LHCN-M2 (cell line): ENCODE data around the gene LIMK1. TPM values are rescaled to one million over a fixed set of nuclear protein-coding genes. Genes with fewer than 3 reads are reported as not detected.
A peak's percentile ranks its signal among the peaks of the same experiment; 100 is the strongest.
"Not testable (repeated sequence)": the region's sequence is repeated elsewhere in the genome, so short reads cannot be mapped to it uniquely, and the experiment has no call there.

Experiments
- DNase-seq: peaks from one replicate; pipeline ENCODE4 v3.0.0-alpha.2; 2012; ENCODE audit warnings: low read depth
- polyA plus RNA-seq: library from polyadenylated mRNA; unstranded; fragments of >200 nt; gene quantifications from one replicate; pipeline ENCODE4 v1.2.1, GENCODE V29; 2012; ENCODE audit warnings: missing spikeins
- total RNA-seq: library from RNA; depleted of rRNA; stranded (reverse); fragments of >200 nt; gene quantifications from 2 replicates; pipeline ENCODE4 v1.2.3, GENCODE V29; 2014; rRNA removed

The LIMK1 gene
- 103 and 121 TPM in 2 replicates for total RNA-seq
- polyA plus RNA-seq = 79.1 TPM

DNA sequence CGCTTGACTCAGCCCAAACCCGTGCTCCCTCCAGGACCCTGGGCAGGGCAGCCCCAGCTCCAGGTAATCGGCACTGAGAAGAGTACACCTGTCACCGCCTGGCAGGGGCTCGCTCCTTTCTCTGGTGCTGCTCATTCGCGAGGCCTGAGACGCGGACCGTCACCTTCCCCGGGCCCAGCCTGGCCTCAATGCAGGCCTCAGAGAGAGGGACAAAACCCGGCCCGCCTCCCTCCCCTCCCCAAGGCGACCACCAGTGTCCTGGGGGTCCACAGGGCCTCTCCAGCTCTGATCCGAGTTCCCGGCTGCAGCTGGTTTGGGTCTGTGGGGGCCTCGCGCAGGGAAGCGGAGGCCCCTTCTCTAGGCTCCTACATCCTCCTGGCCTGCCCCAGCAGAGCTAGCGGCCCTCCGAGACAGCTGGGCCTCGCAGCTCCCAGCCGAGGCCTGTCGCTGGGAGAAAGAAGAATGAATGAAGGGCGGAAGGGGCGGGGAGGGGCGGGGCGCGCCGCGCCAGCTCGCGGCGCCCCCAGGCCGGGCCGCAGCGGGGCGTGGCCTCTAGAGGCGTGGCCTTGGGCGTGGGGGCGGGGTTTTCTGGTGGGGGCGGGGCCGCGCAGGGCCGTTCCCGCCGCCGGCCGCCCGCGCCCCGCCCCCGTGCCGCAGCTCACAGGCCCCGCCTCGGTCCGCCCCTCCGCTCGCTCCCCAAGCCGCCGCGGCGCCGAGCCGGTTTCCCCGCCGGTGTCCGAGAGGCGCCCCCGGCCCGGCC is at the start of gene LIMK1:
Gene LIMK1 (plus strand): TSS at position 688 of the 760 bp plus-strand sequence. CDS start 187 bp downstream, outside the sequence.
- peak; percentile 81 for DNase-seq

DNA sequence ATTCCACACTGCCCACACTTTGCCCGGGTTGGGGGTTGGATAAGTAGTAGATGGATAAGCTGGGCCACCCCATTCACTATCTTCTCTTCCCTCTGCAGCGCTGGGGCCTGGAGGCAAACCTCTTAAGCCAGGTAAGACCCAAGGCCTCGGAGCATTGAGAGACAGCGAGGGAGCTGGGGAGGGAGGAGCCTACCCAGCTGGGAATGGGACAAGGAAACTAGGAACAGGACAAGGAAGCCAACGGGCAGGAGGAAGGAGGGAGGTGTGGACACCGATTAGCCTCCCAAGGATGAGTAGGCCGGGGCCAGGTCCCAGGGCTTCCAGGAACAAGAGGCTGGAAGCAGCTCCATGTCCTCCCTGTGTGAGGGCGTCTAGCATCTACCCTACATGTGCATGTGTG is 46.0 kb upstream of the LIMK1 start:
- DNase-seq = no peak

DNA sequence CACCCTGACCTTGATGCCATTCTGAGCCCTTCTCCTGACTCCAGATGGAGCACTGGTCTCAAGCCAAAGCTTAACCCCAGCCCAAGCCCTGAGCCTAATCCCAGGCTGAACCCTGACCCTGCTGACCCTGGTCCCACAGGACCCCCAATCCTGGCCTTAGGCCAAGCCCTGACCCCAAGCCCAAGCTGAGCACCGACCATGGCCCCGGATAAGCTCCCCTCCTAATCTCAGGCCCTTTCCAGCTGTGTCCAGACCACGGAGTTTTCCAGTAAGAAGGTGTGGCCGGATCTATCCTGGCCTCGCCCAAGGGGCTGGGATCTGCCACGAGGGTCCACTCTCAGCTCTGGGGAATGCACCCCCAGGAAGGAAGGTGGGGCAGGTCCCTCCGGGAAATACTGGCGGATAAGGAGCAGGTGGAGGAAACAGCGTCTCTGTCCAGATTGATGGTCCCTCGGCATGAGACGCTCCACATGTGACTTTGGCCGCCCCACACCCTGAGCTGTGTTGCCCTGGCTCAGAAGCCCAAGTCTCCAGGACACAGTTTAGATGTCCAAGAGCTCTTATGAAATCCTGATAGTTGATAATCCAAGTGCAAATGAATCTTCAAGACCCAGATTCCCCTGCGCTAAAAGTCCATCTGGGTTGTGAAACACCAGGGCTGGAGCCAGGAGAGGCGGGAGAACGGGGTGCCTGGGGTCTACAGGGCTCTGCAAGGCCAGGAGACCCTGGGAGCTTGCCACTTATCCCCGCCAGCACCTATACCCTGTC is 45.2 kb upstream of the LIMK1 start:
- no peak for DNase-seq

DNA sequence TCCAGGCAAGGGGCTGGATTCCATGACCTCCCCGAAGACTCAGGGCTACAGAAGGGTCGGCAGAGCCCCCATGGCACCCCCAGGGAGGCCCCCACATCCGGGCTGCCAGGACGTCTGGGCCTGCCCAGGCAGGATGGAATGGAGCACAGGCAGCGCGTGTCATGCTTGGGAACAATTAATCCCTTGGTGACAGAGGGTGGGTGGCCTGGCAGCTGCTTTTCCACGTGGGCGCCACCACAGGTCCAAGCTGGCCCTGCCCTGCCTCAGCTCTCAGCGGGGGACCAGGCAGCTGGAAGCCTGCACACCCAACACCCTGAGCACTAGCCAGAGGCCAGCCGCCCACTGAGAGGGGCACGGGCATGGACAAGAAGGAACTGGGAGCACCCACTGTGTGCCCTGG is 44.3 kb upstream of the LIMK1 start:
- DNase-seq = peak; percentile 81

DNA sequence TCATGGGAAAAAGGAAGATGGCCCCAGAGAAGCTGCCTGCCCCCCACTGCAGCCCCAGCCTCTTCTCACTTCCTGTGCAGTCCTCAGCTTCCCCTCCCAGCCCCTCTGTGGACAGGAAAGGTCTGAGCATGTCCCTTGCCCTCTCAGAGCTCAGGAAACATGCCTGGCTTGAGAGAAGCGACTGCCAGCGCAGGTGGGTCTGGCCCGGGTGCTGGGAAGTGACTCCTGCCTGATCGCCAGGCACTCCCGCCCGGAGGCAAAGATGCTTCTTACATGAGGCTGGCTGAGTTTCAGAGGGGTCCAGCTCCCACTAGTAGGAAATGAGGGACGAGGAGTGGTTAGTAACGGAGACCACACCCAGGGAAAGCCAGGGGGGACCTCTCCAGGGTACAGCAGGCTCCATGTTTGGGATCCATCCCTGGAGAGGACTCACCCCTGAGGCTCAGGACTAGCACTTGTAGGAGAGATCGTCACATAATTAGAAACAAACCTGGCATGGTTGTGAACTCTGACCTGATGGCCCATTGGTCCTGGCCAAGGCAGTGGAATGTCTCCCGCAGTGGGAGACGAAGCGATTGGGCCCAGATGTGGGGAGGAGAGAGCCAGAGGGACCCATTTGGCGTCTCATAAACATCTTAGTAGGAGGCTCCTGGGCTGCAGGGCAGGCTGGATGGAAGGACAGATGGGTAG is 43.4 kb upstream of the LIMK1 start:
- no peak for DNase-seq

DNA sequence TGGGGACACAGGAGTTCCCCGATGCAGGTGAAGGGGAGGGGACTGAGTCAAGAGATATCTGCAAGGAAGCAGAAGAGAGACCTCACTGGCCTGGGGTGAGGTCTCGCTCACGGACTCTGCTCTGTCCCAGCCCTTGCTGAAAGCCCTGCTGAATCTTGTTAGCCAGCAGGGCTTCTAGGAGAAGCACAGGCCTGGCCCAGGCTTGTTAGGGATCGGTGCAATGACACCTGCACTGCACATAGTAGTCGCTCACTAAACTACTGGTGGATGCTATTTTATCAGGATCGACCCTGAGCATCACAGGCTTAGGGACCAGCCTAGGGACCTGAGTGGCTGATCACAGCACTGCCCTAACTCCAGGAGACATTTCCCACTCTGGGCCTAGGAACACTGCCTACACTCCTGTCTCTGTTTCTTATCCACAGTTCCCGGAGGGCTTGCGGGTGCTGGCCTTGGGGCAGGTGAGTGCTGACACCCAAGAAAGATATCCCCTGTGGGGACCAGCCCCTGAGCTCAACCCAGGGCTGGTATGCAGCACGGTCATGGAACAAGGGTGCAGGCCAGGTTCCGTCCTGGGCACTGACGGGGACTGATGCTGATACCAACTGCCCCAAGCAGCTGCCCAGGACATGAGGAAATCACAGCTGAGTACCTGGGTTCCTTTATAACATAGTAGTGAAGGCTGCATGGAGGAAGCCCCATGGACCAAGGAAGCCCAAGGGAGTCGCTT is 42.6 kb upstream of the LIMK1 start:
- DNase-seq = no peak

DNA sequence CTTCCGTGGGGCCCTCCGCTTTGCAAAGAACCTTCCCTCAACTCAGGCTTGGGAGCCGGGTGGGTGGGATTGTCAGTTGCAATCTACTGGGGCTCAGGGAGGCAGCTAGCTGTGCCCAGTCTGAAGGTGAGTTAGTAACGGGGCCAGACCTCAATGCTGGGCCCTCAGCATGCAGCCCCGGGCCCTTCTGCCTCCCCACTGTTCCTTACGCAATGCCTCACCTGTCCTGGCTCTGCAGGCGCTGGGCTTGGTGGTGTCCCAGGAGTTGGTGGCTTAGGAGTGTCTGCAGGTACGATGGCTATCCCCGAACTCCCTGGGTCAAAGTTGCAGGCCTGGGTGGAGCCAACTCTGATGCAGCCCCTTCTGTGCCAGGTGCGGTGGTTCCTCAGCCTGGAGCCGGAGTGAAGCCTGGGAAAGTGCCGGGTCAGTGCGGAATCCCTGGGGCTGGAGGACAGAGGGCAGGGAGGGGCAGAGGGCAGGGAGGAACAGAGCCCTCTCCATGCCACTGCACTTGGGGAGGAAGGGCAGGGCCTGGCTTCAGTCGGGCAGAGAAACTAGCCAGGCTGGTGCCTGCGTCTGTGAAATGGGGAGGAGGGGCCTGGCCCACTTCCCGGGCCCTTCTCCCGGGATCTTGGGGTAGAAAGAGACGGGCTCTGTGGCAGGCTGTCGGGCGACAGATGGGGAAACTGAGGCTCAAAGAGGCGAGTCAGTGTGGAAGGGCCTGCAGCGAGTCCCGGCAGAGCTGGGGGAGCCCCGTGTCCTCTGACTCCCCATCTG is 40.7 kb upstream of the LIMK1 start:
- no peak for DNase-seq

DNA sequence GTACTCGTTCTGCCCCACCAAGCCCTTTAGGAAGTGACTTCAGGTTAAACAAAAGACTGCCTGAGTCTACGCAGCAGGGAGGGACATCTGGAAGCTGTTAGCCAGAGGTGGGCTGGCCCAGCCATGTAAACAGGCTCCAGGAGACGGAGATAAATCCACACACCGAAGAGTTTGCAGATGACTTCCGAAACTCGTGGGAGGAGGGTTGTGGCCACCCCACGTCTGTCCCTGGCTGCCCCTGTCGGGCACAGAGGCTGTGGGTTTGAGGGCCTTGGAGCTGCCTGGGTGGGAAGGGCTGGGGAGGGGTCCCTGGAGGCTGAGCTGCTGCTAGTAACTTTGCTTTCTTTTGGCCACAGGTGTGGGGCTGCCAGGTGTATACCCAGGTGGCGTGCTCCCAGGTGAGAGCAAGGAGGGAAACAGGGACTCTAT is 40.1 kb upstream of the LIMK1 start:
- no peak for DNase-seq

DNA sequence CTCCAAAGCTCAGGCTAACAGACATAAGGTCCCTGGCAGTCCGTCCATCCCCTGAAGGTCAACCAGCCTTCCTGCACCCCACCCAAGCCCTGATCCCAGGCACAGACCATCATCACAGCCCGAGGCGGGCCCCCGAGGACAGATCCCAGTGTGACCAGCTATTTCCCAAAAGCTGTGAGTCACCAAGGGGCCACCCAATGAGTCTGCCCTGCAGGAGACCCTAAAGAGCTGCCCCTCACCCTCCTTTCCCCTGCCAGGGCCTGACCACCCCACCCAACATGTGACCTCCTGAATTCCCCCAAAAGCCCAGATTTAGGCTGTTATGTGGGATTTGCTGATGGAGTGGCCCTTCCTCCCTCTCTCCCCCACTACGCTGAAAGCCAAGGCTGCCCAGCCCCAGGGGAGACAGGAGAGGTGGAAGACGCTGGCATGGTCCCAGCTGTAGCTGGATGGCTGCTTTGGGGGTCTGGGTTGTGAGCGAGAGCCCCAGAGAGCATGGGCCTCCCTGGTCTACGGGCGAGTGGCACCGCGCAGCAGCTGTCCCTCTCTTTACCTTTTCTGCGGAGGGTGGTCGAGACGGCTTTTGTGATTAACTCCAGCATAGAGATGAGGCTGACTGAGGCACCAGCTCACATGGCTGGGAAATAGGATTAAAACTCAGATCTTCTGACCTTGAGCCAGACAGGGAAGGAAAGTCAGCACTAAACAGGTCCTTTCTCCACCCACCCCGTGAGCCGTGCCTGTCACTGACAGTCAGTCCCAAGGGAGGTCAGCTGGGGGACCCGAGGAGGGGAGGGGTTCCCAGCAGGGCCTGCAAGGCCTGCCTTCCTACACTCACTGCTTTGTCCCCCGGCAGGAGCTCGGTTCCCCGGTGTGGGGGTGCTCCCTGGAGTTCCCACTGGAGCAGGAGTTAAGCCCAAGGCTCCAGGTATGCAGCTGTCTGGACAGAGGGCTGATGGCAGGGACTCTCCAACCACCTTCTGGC is 38.9 kb upstream of the LIMK1 start:
- DNase-seq = no peak

DNA sequence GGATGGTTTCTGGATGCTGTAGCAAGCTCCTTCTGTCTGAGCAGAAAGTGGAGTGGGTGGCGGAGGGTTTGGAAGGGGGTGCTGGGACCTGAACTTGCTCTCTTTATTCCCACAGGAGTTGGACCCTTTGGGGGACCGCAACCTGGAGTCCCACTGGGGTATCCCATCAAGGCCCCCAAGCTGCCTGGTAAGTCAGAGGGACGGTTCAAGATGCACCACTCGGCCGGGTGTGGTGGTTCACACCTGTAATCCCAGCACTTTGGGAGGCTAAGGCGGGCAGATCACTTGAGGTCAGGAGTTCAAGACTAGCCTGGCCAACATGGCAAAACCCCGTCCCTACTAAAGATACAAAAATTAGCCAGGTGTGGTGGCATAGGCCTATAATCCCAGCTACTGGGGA is 37.0 kb upstream of the LIMK1 start:
- not testable (repeated sequence) for DNase-seq

DNA sequence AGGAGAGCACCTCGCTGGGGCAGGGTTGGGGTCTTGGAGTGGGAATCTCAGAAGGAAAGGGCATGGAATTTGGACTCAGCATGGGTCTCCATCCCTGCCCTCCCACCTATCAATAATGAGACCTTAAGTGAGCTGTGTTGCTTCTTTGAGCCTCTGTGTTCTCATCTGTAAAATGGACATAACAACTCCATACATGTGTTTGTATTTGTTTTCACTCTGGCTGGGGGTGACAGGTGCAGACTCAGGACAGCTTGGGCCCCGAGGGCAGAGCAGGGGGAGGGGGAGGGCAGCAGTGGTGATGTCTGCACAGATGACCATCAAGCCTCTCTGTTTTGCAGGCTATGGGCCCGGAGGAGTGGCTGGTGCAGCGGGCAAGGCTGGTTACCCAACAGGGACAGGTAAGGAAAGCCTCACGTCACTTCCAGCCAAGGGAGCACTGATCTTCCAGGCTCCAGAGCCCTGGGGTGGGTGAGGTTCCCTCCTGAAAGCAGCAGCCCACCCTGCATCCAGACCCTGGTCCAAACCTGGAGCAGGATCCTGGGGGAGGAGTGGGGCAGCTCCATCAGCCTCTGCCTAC is 35.7 kb upstream of the LIMK1 start:
- no peak for DNase-seq

DNA sequence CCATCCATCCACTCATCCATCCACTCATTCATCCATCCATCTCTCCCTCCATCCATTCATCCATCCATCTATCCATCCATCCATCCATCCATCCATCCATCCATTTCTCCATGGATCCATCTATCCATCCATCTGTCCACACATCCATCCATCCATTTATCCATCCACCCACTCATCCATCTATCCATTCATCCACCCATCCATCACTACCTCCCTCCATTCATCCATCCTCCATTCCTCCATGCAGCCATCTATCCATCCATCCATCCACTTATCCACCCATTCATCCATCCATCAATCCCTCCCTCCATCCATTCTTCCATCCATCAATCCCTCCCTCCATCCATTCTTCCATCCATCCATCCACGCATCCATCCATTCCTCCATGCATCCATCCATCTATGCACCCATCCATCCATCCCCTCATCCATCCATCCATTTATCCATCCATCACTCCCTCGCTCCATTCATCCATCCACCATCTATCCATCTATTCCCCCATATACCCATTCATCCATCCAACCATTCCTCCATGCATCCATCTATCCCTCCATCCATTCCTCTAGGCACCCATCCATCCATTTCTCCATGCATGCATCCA is 34.5 kb upstream of the LIMK1 start:
- DNase-seq = no peak

DNA sequence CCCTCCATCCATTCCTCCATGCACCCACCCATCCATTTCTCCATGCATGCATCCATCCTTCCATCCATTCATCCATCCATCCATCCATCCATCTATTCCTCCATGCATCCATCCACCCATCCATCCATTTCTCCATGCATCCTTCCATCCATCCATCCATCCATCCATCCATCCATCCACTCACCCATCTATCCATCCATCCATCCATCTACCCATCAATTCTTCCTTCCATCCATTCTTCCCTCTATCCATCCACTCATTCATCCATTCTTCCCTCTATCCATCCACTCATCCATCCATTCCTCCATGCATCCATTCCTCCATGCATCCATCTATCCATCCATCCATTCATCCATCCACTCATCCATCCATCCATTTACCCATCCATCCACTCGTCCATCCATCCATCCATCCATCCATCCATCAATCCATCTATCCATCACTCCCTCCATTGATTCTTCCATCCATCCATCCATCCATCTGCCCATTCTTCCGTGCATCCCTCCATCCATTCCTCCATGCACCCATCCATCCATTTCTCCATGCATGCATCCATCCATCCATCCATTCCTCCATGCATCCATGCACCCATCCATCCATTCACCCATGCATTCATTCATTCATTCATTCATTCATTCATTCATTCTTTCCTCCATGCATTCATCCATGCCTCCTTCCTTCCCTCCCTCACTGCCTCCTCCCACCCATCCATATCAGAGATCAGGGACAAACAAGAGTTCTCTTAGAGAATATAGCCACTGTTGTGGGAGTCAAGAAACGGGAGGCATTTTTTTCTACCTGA is 33.4 kb upstream of the LIMK1 start:
- no peak for DNase-seq

DNA sequence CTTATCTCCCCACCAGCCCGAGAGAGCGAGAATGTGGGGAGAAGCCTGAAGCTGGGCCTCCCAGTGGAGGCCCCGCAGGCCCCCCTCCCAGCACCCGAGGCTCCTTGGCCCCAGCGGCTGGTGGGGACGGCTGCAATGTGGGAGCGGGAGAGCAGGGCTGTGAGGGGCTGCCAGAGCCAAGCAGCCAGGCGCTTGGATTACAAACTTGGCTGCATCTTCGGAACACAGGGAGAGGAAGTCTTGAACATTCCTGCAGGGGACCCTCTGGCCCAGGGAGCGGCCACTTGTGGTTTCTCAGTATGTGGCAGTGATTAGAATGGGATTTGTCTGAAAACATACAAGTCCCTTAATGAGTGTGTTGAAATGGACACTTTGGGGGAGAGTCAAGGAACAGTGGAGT is 32.4 kb upstream of the LIMK1 start:
- DNase-seq = no peak

DNA sequence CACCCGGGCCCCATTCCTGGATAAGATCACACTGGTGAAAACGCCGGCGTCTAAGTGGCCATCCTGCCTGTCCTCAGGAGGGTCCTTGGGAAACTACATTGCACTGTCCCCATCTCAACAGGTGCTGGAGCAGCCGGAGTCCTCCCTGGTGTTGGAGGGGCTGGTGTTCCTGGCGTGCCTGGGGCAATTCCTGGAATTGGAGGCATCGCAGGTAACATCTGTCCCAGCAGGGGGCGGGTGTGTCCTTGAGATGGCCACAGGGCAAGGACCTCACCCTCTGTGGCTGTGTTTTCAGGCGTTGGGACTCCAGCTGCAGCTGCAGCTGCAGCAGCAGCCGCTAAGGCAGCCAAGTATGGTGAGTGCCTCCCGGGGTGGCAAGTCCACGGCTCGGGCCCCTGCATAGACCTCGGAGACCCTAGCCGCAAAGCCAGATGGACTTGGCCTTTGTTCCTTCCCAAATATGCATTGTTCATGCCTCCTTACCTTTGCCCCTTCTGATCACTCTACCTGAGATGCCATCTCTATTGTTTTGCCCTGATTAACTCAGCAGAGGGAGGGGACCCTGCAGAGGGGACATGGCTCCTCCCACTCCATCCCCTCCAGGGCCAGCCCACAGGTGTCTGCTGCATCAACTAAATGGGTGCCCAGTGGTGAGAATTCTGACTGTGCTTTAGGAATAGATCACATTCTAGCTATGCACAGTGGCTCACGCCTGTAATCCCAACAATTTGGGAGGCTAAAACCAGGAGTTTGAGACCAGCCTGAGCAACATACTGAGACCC is 31.8 kb upstream of the LIMK1 start:
- peak; percentile 38 for DNase-seq

DNA sequence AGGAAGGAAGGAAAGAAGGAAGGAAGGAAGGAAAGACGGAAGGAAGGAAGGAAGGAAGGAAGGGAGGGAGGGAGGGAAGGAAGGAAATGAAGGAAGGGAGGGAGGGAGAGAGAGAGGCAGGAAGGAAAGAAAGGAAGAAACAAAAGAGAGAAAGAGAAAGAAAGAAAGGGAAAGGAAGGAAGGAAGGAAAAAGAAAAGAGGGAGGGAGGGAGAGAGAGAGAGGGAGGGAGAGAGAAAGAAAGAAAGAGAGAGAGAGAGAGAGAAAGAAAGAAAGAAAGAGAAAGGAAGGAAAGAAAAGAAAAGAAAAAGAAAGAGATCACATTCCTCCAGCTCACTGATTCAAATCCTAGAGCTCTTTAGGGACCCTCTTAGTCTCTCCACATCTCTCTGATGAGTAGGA is 31.0 kb upstream of the LIMK1 start:
- no peak for DNase-seq

DNA sequence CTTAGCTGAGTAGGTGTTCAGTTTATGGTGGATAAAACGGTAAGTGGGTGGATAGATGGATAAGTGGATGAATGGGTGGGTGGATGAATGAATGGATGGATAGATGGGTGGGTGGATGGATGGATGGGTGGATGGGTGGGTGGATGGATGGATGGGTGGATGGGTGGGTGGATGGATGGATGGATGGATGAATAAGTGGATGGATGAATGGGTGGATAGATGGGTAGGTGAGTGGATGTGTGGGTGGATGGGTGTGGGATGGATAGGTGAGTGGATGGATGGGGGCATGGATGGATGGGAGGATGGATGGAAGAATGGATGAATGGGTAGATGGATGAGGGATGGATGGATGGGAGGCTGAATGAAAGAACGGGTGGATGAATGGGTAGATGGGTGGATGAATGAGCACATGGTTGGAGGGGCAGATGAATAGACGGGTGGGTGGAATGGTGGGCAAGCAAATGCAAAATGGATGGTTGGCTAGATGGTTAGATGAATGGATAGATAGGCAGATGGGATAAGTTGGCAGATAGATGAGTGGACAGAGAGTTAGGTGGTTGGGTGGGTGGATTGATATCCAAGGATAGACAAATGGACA is 29.9 kb upstream of the LIMK1 start:
- DNase-seq = no peak
